Measurements from ENCODE around the gene DPYSL3. TPM values are rescaled to one million over a fixed set of nuclear protein-coding genes. Genes with fewer than 3 reads are reported as not detected.

DPYSL3 gene
- total RNA-seq, 4 donors from 2014 or later, result 175 to 475 (median 290) TPM

DNA sequence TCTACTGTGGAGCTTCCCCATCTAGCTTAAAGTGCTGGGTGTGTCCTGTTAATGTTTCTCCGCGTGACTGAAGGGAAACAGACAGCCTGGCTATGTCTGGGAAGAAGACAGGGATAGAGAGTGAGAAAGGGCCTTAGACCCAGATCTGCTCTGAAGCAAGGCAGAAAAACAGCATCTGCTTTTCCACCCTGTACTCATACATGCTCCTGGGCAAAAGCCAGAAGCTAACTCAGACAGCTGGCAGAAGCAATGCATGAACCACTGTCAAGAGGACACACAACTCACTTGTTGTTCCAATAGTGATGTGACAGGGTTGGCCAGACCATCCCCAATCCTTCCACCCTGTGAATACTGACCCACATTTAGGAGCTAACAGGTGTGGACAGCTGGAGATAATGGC, 63.3 kb downstream of the DPYSL3 start:
- no CpG with 5 or more reads among the region's 2 CpGs for WGBS, 2 donors (ENCODE audit: low coverage in 1 of 2)
- Histone ChIP-seq H3K27ac (peak overlapping the region; percentile 87 to 98 (median 94)), H3K27me3 (no peaks in the 10 kb centered on the region), H3K36me3 (no peaks in the 10 kb centered on the region), H3K4me3 (no peak overlapping the region), H3K9me3 (no peaks in the 10 kb centered on the region), H3K4me1 (peaks cover 19 to 96% (median 34%) of the 10 kb centered on the region in 3 donors)
- peak; percentile 80 for ATAC-seq
- TF ChIP-seq, protein P1, sequence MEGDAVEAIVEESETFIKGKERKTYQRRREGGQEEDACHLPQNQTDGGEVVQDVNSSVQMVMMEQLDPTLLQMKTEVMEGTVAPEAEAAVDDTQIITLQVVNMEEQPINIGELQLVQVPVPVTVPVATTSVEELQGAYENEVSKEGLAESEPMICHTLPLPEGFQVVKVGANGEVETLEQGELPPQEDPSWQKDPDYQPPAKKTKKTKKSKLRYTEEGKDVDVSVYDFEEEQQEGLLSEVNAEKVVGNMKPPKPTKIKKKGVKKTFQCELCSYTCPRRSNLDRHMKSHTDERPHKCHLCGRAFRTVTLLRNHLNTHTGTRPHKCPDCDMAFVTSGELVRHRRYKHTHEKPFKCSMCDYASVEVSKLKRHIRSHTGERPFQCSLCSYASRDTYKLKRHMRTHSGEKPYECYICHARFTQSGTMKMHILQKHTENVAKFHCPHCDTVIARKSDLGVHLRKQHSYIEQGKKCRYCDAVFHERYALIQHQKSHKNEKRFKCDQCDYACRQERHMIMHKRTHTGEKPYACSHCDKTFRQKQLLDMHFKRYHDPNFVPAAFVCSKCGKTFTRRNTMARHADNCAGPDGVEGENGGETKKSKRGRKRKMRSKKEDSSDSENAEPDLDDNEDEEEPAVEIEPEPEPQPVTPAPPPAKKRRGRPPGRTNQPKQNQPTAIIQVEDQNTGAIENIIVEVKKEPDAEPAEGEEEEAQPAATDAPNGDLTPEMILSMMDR (IDR thresholded peaks at IDR 0.05), result no peak
- TF ChIP-seq POLR2A (IDR thresholded peaks at IDR 0.05) (no peak), EP300 (IDR thresholded peaks at IDR 0.05) (no peak), POLR2AphosphoS5 (IDR thresholded peaks at IDR 0.05) (peak; percentile 56)

DNA sequence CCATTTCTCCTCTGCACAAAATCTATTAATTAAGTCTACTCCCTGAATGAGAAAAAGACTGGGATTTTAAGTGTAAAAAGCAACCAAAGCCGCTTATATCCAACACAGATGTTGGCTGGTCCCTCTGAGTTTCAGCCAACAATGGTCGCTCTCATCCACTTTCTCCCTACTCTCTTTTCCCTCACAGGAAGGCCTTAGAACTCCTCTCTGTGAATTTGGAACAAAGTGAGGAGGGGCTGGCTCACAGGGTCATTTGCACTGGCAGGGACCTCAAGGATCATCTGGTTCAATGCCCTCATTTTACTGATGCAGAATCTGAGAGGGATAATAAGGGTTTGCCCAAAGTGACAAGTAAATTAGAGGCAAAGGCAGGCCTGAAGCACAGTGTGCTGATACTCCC, 64.0 kb downstream of the DPYSL3 start:
- Histone ChIP-seq H3K27ac (peak overlapping the region; percentile 87 to 98 (median 94)), H3K27me3 (no peaks in the 10 kb centered on the region), H3K4me3 (no peak overlapping the region), H3K4me1 (peaks cover 19 to 96% (median 34%) of the 10 kb centered on the region in 3 donors), H3K9me3 (no peaks in the 10 kb centered on the region), H3K36me3 (no peaks in the 10 kb centered on the region)
- WGBS, 2 donors (ENCODE audit: low coverage in 1 of 2), result 57 to 58% methylated on average over 1 to 2 of the region's 2 CpGs
- no peak for ATAC-seq
- TF ChIP-seq POLR2A (IDR thresholded peaks at IDR 0.05), result no peak
- TF ChIP-seq, protein P1 (IDR thresholded peaks at IDR 0.05), result no peak
- TF ChIP-seq POLR2AphosphoS5 (IDR thresholded peaks at IDR 0.05), result no peak
- no peak for TF ChIP-seq EP300 (IDR thresholded peaks at IDR 0.05)

DNA sequence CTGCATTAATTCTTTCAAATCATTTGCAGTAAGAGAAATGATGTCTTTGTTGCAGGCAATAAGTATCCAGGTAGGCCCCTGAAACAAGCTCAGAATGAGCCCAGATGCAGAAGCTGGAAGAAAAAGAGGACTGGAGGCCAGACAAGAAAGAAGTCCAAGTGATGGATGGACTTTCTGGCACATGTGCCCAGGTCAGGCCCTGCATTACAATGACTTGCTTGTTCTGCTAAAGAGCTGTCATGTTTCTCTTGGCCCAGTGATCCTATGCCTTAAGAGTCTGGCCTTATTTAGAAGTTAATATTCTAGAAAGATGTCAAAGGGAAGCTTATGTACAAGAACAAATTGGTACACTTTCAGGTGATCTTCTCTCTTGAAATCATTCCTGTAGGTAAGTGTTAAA, 64.8 kb downstream of the DPYSL3 start:
- peaks cover 21 to 96% (median 34%) of the 10 kb centered on the region in 3 donors for H3K4me1 ChIP-seq
- H3K9me3 ChIP-seq, result no peaks in the 10 kb centered on the region
- H3K36me3 ChIP-seq, result no peaks in the 10 kb centered on the region
- peak overlapping the region; percentile 87 to 98 (median 94) for H3K27ac ChIP-seq
- no peaks in the 10 kb centered on the region for H3K27me3 ChIP-seq
- ATAC-seq, result no peak
- no peak overlapping the region for H3K4me3 ChIP-seq
- TF ChIP-seq POLR2A (IDR thresholded peaks at IDR 0.05) (no peak), POLR2AphosphoS5 (IDR thresholded peaks at IDR 0.05) (peak; percentile 22)

DNA sequence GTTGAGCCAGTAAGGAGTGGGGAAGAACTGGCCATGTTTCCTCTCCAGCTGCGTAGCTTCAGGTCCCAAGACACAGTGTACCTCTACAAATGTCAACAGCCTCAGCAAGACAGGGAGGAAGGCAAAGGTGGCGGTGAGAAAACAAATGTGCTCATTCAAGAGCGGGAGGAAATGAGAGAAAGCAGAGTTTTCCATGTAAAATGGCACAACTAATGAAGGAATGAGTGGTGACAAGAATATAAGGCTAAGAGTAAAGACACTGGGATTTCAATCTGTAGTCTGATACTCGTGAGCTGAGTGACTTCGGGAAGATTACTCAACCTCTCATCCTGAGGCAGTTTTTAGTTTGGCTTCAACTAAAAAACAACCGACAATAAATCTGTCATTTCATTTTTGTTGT, 67.6 kb downstream of the DPYSL3 start:
- H3K36me3 ChIP-seq, result no peaks in the 10 kb centered on the region
- TF ChIP-seq POLR2A (IDR thresholded peaks at IDR 0.05) (no peak), POLR2AphosphoS5 (IDR thresholded peaks at IDR 0.05) (peak; percentile 46)
- 63 to 72% methylated on average over 4 to 6 of the region's 6 CpGs for WGBS, 2 donors (ENCODE audit: low coverage in 1 of 2)
- no peaks in the 10 kb centered on the region for H3K9me3 ChIP-seq
- H3K27ac ChIP-seq, result peak overlapping the region; percentile 61 to 94 (median 78)
- no peaks in the 10 kb centered on the region for H3K27me3 ChIP-seq
- peaks cover 21 to 96% (median 35%) of the 10 kb centered on the region in 3 donors for H3K4me1 ChIP-seq
- H3K4me3 ChIP-seq, result no peak overlapping the region
- ATAC-seq, result no peak

DNA sequence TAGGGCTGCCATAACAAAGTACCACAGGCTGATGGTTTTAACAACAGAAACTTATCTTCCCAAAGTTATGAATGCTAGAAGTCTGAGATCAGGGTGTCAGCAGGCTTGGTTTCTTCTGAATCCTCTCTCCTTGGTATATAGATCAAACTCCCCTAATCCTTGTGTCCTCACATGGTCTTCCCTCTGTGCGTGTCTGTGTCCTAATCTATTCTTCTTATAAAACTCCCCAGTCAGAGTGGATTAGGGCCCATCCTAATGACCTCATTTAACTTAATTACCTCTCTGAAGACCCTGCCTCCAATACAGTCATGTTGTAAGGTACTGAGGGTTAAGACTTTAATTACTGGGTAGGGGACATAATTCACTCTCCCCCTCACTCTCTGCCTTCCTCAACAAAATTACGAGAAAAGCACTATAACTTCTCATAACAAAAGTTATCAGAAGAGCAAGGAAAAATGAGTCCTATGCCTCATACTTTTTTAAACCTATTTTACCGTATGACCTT, 68.6 kb downstream of the DPYSL3 start:
- WGBS, 2 donors (ENCODE audit: low coverage in 1 of 2), result 63 to 84% methylated on average over 2 to 3 of the region's 3 CpGs
- no peak for ATAC-seq
- no peak overlapping the region for H3K4me3 ChIP-seq
- peaks cover 21 to 96% (median 37%) of the 10 kb centered on the region in 3 donors for H3K4me1 ChIP-seq
- no peaks in the 10 kb centered on the region for H3K9me3 ChIP-seq
- no peak for TF ChIP-seq POLR2AphosphoS5 (IDR thresholded peaks at IDR 0.05)
- TF ChIP-seq, protein P1 (IDR thresholded peaks at IDR 0.05), result no peak
- TF ChIP-seq POLR2A (IDR thresholded peaks at IDR 0.05), result no peak
- no peak for TF ChIP-seq EP300 (IDR thresholded peaks at IDR 0.05)
- H3K27ac ChIP-seq, result peak overlapping the region; percentile 61 to 94 (median 78)
- H3K36me3 ChIP-seq, result no peaks in the 10 kb centered on the region
- H3K27me3 ChIP-seq, result no peaks in the 10 kb centered on the region

DNA sequence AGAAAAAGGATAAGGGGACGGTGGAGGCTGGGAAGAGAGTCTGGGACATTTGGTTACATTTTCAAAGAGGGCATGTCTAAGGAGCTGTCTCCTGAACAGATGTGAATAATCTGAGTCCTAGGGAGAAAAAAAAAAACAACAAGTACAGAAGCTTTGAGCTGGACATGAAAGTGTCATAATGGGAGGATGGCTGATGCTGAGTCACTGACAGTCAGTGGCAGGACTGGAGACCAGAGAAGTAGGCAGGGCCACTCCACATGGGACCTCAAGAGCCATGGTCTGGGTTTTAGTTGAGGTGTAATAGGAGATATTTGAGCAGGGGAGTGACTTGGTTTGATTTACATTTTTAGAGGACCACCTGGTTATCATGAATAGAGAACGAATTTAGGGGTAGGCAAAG, 70.6 kb downstream of the DPYSL3 start:
- Histone ChIP-seq H3K27me3 (no peaks in the 10 kb centered on the region), H3K9me3 (no peaks in the 10 kb centered on the region), H3K4me1 (peaks cover 13 to 96% (median 18%) of the 10 kb centered on the region in 3 donors), H3K4me3 (no peak overlapping the region), H3K27ac (peak overlapping the region in 3 of 4 donors; percentile 43 to 94 (median 87)), H3K36me3 (no peaks in the 10 kb centered on the region)
- peak; percentile 51 for ATAC-seq
- 59 to 61% methylated on average over 2 of the region's 2 CpGs for WGBS, 2 donors (ENCODE audit: low coverage in 1 of 2)
- TF ChIP-seq, protein P1 (IDR thresholded peaks at IDR 0.05), result no peak
- TF ChIP-seq POLR2AphosphoS5 (IDR thresholded peaks at IDR 0.05) (no peak), POLR2A (IDR thresholded peaks at IDR 0.05) (no peak), EP300 (IDR thresholded peaks at IDR 0.05) (no peak)

Data from gastroesophageal sphincter (tissue), 4 donors.